Kidney (tissue), 14 donors: ENCODE data around the gene LILRA2. TPM values are rescaled to one million over a fixed set of nuclear protein-coding genes. Genes with fewer than 3 reads are reported as not detected.
"Not testable (repeated sequence)": the region's sequence is repeated elsewhere in the genome, so short reads cannot be mapped to it uniquely, and the experiment has no call there.

Experiments used
- DNase-seq, 5 donors: peaks; one replicate each; pipeline ENCODE4 v3.0.0-alpha.2; 2013 to 2020
- FAIRE-seq: peaks from 2 replicates; lab custom pipeline; 2012; peaks lifted over from hg19 to GRCh38; lab: Jason Lieb, UNC
- H3K27ac ChIP-seq, 2 donors: one replicate each; pipeline ENCODE4 v1.7.0; 2013; ENCODE audit warnings: low read depth in 2 of 2, low read length in 2 of 2, inconsistent platforms in 1 of 2
- H3K27me3 ChIP-seq: one replicate; pipeline ENCODE4 v1.7.1; 2013; ENCODE audit warnings: low read length, inconsistent platforms; ENCODE audit not compliant: control insufficient read depth, insufficient read depth
- H3K36me3 ChIP-seq, 3 donors: one replicate each; pipeline versions ENCODE4 v1.7.0 to v1.7.1; 2013; ENCODE audit warnings: low read length in 3 of 3, control low read depth in 1 of 3, inconsistent platforms in 1 of 3; ENCODE audit not compliant: insufficient read depth in 3 of 3, control insufficient read depth in 2 of 3
- H3K4me1 ChIP-seq, 3 donors: one replicate each; pipeline versions ENCODE4 v1.7.0 to v1.7.1; 2013; ENCODE audit warnings: low read length in 3 of 3, inconsistent platforms in 1 of 3, low read depth in 1 of 3; ENCODE audit not compliant: control insufficient read depth in 2 of 3, insufficient read depth in 2 of 3
- H3K4me3 ChIP-seq, 3 donors: one replicate each; pipeline versions ENCODE4 v1.7.0 to v1.8.1; 2013; ENCODE audit warnings: low read length in 3 of 3, control low read depth in 1 of 3, inconsistent platforms in 1 of 3
- H3K9ac ChIP-seq, 3 donors: one replicate each; pipeline versions ENCODE4 v1.7.0 to v1.7.1; 2013; ENCODE audit warnings: low read length in 3 of 3, control low read depth in 1 of 3, inconsistent platforms in 1 of 3
- H3K9me3 ChIP-seq, 3 donors: one replicate each; pipeline versions ENCODE4 v1.7.0 to v1.7.1; 2013; ENCODE audit warnings: low read length in 3 of 3, control low read depth in 1 of 3, inconsistent platforms in 1 of 3; ENCODE audit not compliant: control insufficient read depth in 2 of 3, insufficient read depth in 1 of 3
- intact Hi-C: fragments of 100-400 bp; cut with DNase I; formaldehyde crosslinking; loops from one replicate; pipeline ENCODE4 v1.11.1; 2022
- polyA plus RNA-seq: library from polyadenylated mRNA; stranded (reverse); fragments of 350-450 nt; fragmentation: Illumina TruSeq; extraction: RNeasy Lipid Tissue Mini Kit (QIAGEN cat#74804); gene quantifications from one replicate; pipeline ENCODE4 v1.2.3, GENCODE V29; 2014; ENCODE audit warnings: low read depth, low replicate concordance; ENCODE audit not compliant: insufficient read depth
- total RNA-seq: library from RNA; stranded (reverse); fragmentation: NEBNext Ultra II Directional; extraction: Animal tissue kit (Norgen Biotek cat#: 25700); gene quantifications from one replicate; pipeline ENCODE4 v1.2.1, GENCODE V29; 2021
- TF ChIP-seq, protein P1 (sequence below): IDR thresholded peaks from 3 replicates; pipeline ENCODE4 v1.5.1; 2012; ENCODE audit warnings: mild to moderate bottlenecking, moderate library complexity, borderline replicate concordance; ENCODE audit not compliant: insufficient read depth; ENCODE audit errors: extremely low read depth
- donor health status: control.
- donor health status: control.
- donor health status: control.
- donor health status: control.
- donor health status: control.
- donor health status: DM: yes; HTN: yes; CAD: no.
- donor health status: Normal renal cell carcinoma (clear cell type).

The LILRA2 gene
- total and polyA plus RNA-seq, 2 donors from 2014 or later = 2.1 to 4.2 TPM

DNA sequence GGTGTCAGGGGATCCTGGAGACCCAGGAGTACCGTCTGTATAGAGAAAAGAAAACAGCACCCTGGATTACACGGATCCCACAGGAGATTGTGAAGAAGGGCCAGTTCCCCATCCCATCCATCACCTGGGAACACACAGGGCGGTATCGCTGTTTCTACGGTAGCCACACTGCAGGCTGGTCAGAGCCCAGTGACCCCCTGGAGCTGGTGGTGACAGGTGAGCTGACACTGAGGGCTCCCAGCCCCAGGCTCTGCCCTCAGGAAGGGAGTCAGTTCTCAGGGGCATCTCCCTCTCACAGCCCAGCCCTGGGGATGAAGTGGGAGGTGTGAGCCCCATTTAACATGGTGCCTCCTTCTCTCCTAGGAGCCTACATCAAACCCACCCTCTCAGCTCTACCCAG is 21.1 kb downstream of the LILRA2 start:
- Histone ChIP-seq H3K27me3 (no peaks in the 10 kb centered on the region), H3K9me3 (peaks cover 0 to 2% (median 2%) of the 10 kb centered on the region in 3 donors), H3K27ac (no peak overlapping the region), H3K36me3 (no peaks in the 10 kb centered on the region), H3K4me3 (no peak overlapping the region), H3K4me1 (no peaks in the 10 kb centered on the region), H3K9ac (no peak overlapping the region)
- DNase-seq (peak in 1 of 5 donors; percentile 29), FAIRE-seq (no peak)
- intact Hi-C loops = no loop called here
- TF ChIP-seq, protein P1, sequence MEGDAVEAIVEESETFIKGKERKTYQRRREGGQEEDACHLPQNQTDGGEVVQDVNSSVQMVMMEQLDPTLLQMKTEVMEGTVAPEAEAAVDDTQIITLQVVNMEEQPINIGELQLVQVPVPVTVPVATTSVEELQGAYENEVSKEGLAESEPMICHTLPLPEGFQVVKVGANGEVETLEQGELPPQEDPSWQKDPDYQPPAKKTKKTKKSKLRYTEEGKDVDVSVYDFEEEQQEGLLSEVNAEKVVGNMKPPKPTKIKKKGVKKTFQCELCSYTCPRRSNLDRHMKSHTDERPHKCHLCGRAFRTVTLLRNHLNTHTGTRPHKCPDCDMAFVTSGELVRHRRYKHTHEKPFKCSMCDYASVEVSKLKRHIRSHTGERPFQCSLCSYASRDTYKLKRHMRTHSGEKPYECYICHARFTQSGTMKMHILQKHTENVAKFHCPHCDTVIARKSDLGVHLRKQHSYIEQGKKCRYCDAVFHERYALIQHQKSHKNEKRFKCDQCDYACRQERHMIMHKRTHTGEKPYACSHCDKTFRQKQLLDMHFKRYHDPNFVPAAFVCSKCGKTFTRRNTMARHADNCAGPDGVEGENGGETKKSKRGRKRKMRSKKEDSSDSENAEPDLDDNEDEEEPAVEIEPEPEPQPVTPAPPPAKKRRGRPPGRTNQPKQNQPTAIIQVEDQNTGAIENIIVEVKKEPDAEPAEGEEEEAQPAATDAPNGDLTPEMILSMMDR = no peak

GRCh38 chr19:54595680-54596436 is 22.3 kb downstream of the LILRA2 start:
- intact Hi-C loops, H3K4me1 ChIP-seq, H3K4me3 ChIP-seq, H3K9ac ChIP-seq, H3K27me3 ChIP-seq, FAIRE-seq, H3K36me3 ChIP-seq, H3K27ac ChIP-seq, H3K9me3 ChIP-seq: not testable (repeated sequence)
- peak in 1 of 5 donors; percentile 58 for DNase-seq

- DNase-seq (no peak), FAIRE-seq (no peak)
- H3K36me3 ChIP-seq = no peaks in the 10 kb centered on the region
- no peaks in the 10 kb centered on the region for H3K9me3 ChIP-seq
- no peak overlapping the region for H3K27ac ChIP-seq
- no peak overlapping the region for H3K4me3 ChIP-seq
- H3K9ac ChIP-seq = no peak overlapping the region
- TF ChIP-seq, protein P1 = no peak
- intact Hi-C loops = no loop called here
- no peaks in the 10 kb centered on the region for H3K27me3 ChIP-seq
- H3K4me1 ChIP-seq = no peaks in the 10 kb centered on the region
These were observed 26.6 kb downstream of the LILRA2 start for GRCh38 chr19:54600212-54600611.

GRCh38 chr19:54606230-54606629 is 32.6 kb downstream of the LILRA2 start:
- intact Hi-C loops = no loop called here
- H3K27me3 ChIP-seq = no peaks in the 10 kb centered on the region
- no peak overlapping the region for H3K27ac ChIP-seq
- no peaks in the 10 kb centered on the region for H3K4me1 ChIP-seq
- TF ChIP-seq, protein P1 = no peak
- H3K4me3 ChIP-seq = no peak overlapping the region
- peaks cover 0 to 16% (median 0%) of the 10 kb centered on the region in 3 donors for H3K9me3 ChIP-seq
- no peaks in the 10 kb centered on the region for H3K36me3 ChIP-seq
- FAIRE-seq = no peak
- H3K9ac ChIP-seq = no peak overlapping the region
- DNase-seq = no peak
